ENCODE results near the gene GPR3. TPM values are rescaled to one million over a fixed set of nuclear protein-coding genes. Genes with fewer than 3 reads are reported as not detected.

Gene GPR3
- total and polyA plus RNA-seq, 2 of the 13 experiments (the other 11 are each of a cell fraction or from before 2014, with no cell fraction given): 1.00 to 2.6 TPM

DNA sequence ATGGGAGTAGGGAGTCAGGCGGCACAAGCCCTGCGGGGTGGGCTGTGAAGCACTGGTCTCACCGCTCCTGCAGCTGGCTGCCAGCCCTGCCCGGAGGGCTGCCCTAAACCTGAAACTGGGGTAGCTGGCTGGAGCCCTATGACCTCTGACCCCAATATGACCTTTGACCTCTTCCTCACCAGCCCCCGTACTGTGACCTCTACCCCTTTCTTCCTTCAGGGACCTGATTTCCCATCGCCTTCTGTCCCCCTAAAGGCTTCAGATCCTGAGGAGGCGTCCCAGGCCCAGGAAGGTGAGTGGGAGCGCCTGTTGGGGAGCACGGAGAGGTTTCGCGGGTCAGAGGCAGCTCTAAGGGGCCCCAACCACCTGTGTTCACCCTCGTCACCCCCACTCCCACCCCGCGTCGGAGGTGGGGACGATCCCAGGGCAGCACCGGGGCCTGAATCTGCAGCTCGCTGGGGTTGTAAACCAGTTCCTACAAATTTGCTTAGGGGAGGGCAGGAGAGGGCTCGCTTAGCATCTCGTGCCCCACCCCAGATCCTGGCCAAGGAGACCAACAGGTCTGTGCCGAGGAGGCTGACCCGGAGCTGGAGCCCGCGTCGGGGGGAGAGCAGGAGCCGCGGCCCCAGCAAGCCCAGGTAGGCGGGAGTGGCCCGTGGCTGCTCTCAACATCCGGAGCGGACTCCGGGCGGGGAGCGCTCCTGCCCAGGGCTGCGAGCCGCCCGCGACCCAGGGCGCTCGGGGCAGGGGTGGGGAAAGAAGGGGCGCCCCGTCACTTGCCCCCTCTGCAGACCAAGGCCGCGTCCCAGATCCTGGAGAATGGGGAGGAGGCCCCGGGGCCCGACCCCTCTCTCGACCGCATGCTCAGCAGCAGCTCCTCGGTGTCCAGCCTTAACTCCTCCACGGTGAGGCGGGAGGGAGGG, 43.3 kb upstream of the GPR3 start (continued):
- TF ChIP-seq, protein P1, sequence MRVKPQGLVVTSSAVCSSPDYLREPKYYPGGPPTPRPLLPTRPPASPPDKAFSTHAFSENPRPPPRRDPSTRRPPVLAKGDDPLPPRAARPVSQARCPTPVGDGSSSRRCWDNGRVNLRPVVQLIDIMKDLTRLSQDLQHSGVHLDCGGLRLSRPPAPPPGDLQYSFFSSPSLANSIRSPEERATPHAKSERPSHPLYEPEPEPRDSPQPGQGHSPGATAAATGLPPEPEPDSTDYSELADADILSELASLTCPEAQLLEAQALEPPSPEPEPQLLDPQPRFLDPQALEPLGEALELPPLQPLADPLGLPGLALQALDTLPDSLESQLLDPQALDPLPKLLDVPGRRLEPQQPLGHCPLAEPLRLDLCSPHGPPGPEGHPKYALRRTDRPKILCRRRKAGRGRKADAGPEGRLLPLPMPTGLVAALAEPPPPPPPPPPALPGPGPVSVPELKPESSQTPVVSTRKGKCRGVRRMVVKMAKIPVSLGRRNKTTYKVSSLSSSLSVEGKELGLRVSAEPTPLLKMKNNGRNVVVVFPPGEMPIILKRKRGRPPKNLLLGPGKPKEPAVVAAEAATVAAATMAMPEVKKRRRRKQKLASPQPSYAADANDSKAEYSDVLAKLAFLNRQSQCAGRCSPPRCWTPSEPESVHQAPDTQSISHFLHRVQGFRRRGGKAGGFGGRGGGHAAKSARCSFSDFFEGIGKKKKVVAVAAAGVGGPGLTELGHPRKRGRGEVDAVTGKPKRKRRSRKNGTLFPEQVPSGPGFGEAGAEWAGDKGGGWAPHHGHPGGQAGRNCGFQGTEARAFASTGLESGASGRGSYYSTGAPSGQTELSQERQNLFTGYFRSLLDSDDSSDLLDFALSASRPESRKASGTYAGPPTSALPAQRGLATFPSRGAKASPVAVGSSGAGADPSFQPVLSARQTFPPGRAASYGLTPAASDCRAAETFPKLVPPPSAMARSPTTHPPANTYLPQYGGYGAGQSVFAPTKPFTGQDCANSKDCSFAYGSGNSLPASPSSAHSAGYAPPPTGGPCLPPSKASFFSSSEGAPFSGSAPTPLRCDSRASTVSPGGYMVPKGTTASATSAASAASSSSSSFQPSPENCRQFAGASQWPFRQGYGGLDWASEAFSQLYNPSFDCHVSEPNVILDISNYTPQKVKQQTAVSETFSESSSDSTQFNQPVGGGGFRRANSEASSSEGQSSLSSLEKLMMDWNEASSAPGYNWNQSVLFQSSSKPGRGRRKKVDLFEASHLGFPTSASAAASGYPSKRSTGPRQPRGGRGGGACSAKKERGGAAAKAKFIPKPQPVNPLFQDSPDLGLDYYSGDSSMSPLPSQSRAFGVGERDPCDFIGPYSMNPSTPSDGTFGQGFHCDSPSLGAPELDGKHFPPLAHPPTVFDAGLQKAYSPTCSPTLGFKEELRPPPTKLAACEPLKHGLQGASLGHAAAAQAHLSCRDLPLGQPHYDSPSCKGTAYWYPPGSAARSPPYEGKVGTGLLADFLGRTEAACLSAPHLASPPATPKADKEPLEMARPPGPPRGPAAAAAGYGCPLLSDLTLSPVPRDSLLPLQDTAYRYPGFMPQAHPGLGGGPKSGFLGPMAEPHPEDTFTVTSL (CRISPR knock-in tag; IDR thresholded peaks at IDR 0.05; ENCODE audit: borderline replicate concordance): no peak
- TF ChIP-seq SRSF9 (IDR thresholded peaks at IDR 0.05; ENCODE audit: borderline replicate concordance, insufficient read depth, low read depth, low read length, poor library complexity, severe bottlenecking) (no peak), ADNP (CRISPR knock-in tag; IDR thresholded peaks at IDR 0.05) (no peak), TOPORS (CRISPR knock-in tag; IDR thresholded peaks at IDR 0.05) (no peak), CBX1 (IDR thresholded peaks at IDR 0.05; ENCODE audit: low read depth) (no peak), NCOA5 (CRISPR knock-in tag; IDR thresholded peaks at IDR 0.05) (no peak), LCORL (IDR thresholded peaks at IDR 0.05) (no peak), LCORL (CRISPR knock-in tag; IDR thresholded peaks at IDR 0.05) (no peak), ASH2L (IDR thresholded peaks at IDR 0.05; ENCODE audit: insufficient read length, low read depth, low read length) (no peak)
- TF ChIP-seq, protein P2, sequence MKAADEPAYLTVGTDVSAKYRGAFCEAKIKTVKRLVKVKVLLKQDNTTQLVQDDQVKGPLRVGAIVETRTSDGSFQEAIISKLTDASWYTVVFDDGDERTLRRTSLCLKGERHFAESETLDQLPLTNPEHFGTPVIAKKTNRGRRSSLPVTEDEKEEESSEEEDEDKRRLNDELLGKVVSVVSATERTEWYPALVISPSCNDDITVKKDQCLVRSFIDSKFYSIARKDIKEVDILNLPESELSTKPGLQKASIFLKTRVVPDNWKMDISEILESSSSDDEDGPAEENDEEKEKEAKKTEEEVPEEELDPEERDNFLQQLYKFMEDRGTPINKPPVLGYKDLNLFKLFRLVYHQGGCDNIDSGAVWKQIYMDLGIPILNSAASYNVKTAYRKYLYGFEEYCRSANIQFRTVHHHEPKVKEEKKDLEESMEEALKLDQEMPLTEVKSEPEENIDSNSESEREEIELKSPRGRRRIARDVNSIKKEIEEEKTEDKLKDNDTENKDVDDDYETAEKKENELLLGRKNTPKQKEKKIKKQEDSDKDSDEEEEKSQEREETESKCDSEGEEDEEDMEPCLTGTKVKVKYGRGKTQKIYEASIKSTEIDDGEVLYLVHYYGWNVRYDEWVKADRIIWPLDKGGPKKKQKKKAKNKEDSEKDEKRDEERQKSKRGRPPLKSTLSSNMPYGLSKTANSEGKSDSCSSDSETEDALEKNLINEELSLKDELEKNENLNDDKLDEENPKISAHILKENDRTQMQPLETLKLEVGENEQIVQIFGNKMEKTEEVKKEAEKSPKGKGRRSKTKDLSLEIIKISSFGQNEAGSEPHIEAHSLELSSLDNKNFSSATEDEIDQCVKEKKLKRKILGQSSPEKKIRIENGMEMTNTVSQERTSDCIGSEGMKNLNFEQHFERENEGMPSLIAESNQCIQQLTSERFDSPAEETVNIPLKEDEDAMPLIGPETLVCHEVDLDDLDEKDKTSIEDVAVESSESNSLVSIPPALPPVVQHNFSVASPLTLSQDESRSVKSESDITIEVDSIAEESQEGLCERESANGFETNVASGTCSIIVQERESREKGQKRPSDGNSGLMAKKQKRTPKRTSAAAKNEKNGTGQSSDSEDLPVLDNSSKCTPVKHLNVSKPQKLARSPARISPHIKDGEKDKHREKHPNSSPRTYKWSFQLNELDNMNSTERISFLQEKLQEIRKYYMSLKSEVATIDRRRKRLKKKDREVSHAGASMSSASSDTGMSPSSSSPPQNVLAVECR (CRISPR knock-in tag; IDR thresholded peaks at IDR 0.05; ENCODE audit: borderline replicate concordance): no peak; the same call in none of the 2 replicates
- TF ChIP-seq, protein P3, sequence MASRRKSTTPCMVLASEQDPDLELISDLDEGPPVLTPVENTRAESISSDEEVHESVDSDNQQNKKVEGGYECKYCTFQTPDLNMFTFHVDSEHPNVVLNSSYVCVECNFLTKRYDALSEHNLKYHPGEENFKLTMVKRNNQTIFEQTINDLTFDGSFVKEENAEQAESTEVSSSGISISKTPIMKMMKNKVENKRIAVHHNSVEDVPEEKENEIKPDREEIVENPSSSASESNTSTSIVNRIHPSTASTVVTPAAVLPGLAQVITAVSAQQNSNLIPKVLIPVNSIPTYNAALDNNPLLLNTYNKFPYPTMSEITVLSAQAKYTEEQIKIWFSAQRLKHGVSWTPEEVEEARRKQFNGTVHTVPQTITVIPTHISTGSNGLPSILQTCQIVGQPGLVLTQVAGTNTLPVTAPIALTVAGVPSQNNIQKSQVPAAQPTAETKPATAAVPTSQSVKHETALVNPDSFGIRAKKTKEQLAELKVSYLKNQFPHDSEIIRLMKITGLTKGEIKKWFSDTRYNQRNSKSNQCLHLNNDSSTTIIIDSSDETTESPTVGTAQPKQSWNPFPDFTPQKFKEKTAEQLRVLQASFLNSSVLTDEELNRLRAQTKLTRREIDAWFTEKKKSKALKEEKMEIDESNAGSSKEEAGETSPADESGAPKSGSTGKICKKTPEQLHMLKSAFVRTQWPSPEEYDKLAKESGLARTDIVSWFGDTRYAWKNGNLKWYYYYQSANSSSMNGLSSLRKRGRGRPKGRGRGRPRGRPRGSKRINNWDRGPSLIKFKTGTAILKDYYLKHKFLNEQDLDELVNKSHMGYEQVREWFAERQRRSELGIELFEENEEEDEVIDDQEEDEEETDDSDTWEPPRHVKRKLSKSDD (CRISPR knock-in tag; IDR thresholded peaks at IDR 0.05; ENCODE audit: low read depth): no peak
- TF ChIP-seq, protein P4, sequence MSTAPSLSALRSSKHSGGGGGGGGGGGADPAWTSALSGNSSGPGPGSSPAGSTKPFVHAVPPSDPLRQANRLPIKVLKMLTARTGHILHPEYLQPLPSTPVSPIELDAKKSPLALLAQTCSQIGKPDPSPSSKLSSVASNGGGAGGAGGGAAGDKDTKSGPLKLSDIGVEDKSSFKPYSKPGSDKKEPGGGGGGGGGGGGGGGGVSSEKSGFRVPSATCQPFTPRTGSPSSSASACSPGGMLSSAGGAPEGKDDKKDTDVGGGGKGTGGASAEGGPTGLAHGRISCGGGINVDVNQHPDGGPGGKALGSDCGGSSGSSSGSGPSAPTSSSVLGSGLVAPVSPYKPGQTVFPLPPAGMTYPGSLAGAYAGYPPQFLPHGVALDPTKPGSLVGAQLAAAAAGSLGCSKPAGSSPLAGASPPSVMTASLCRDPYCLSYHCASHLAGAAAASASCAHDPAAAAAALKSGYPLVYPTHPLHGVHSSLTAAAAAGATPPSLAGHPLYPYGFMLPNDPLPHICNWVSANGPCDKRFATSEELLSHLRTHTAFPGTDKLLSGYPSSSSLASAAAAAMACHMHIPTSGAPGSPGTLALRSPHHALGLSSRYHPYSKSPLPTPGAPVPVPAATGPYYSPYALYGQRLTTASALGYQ (CRISPR knock-in tag; IDR thresholded peaks at IDR 0.05): no peak
